SKM-1 treated with dmso at 0.1 percent for 144 hours (cell line): ENCODE measurements around the gene MXRA5.
"Not testable (repeated sequence)": the region's sequence is repeated elsewhere in the genome, so short reads cannot be mapped to it uniquely, and the experiment has no call there.

Source experiments
- DNase-seq: peaks from one replicate; lab custom pipeline; 2025; ENCODE audit not compliant: unreplicated experiment; lab: John Stamatoyannopoulos, UW

Gene MXRA5, protein sequence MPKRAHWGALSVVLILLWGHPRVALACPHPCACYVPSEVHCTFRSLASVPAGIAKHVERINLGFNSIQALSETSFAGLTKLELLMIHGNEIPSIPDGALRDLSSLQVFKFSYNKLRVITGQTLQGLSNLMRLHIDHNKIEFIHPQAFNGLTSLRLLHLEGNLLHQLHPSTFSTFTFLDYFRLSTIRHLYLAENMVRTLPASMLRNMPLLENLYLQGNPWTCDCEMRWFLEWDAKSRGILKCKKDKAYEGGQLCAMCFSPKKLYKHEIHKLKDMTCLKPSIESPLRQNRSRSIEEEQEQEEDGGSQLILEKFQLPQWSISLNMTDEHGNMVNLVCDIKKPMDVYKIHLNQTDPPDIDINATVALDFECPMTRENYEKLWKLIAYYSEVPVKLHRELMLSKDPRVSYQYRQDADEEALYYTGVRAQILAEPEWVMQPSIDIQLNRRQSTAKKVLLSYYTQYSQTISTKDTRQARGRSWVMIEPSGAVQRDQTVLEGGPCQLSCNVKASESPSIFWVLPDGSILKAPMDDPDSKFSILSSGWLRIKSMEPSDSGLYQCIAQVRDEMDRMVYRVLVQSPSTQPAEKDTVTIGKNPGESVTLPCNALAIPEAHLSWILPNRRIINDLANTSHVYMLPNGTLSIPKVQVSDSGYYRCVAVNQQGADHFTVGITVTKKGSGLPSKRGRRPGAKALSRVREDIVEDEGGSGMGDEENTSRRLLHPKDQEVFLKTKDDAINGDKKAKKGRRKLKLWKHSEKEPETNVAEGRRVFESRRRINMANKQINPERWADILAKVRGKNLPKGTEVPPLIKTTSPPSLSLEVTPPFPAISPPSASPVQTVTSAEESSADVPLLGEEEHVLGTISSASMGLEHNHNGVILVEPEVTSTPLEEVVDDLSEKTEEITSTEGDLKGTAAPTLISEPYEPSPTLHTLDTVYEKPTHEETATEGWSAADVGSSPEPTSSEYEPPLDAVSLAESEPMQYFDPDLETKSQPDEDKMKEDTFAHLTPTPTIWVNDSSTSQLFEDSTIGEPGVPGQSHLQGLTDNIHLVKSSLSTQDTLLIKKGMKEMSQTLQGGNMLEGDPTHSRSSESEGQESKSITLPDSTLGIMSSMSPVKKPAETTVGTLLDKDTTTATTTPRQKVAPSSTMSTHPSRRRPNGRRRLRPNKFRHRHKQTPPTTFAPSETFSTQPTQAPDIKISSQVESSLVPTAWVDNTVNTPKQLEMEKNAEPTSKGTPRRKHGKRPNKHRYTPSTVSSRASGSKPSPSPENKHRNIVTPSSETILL (N-terminal part only)

DNA sequence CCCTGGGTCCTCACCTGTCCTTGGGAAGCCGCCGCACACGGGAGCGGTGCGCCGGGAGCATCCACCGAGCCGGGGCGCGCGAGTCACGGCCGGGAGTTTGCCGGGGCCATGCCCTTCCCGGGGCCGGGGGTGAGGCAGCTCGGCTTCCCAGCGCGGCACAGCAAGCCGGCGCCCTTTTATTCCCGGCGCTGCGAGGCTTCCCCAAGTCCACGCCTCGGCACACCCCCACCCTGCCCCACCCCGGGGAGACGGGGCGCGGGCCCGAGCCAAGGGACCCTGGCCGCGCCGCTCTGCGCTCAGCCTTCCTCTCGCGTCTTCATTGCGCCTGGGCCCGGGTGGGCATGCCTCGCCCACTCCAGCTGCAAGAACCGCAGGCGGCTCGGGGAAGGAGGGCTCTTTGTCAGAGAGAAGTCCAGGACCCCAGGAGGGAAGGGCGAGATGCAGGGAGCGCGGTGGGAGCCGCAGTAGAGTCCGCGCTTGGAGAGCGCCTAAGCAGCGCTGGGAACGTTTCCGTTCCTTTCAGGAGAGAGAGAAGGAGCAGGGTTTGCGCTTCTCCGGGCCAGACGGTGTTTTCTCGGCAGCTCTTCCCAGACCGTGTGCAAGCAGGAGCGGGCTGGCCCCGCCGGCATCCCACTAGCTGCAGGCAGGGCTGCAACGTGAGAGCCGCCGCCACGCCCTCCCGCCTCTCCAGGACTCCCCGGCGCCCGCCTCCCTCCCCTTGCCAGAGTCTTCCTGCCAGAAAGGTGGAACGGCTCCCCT lies at the start of gene MXRA5:
TSS of gene MXRA5 (minus strand) at position 152 of the 759 bp plus-strand sequence. CDS start 2,819 bp downstream, outside the sequence.
- DNase-seq, result no peak

DNA sequence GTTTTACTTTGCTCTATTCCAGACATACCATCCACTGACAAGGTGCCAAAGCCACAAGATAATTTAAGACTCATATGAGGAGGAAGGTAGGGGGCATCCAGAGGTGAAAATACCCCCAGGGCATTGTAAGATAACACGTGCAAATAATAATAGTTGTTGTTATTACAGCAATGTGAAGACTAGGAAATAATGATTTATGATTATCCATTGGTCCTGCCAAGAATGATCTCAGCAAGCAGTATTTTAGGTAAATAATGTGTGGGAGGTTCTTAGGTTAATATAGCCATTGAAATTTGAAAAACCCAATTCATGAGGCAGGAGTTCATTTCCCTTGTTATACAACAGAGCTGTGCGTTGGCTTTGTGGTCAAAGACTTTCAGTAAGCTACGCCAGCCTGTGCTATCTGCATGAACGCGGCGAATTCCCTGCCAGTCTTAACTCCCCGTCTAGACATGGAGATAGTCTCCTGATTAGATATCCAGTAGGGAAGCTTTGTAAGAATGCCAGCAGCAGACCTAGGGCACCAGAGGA lies 47.2 kb upstream of the MXRA5 start:
- DNase-seq, result no peak

DNA sequence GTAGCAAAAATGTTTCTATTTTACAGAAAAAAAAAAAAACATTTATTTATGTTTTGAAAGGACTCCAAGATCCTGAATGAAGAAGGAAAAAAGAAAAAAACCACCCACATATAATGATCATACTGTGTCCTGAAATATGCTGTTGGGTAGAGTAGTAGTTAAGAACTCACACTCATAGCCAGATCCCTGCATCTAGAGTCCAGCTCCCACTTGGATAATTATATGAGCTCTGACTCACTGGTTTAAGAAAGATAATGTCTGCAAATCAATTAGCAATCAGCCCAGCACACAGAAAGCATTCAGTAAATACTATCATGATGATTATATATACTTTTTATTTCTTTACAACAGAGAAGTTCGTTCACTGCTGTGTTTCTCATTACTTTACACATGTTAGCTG lies 46.7 kb upstream of the MXRA5 start:
- DNase-seq, result no peak

GRCh38 chrX:3388457-3388856 lies 42.0 kb upstream of the MXRA5 start:
- no peak for DNase-seq

DNA sequence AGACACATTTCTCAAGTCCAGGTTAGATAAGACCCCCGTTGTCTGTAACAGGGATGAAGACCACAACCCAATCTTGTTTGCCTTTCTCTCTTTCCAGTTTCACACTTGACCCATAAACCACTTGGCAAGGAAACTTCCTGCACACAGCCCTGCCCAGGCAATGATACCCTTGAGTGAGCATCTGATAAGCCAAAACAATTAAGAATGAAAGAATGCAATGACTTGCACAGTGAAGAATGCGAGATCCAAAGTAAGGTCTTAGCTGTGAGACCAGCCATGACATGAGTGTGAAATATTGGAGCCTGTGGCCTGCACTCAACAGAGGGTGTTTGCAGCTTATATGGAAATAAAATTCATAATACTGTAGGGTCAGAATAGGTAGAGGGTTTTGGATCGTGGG lies 37.9 kb upstream of the MXRA5 start:
- DNase-seq, result no peak

DNA sequence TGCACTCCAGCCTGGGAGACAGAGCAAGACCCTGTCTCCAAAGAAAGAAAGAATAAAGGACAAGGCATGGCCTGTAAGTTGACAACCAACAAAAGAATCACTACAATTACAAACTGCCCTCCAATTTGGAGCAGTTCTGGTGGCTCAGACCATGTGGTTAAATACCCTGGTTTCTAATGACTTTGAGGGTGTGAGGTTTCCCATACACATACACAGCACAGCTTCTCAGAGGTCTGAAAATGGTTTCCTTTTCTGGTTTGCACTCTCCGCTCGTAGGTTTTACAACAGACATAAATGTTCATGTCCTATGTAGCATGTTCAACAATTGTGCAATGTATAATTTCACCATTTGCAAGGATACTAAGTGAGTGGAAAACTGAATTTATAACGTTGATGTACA lies 34.2 kb upstream of the MXRA5 start:
- no peak for DNase-seq

DNA sequence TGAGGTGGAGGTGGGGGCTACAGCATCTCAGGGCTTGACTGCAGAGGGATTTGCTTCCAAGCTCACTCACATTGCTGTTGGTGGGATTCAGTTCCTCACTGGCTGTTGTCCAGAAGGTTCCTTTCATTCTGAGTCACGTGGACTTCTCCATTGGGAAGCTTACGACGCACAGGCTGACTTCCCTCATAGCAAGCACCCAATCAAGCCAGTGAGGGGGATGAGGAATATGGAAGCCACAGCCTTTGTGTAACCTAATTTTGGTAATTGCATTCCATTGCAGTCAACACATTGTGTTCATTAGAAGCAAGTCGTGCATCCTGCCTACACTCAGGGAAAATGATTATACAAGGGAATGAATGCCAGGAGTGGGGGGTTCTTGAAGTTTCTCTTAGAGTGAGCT lies 32.7 kb upstream of the MXRA5 start:
- no peak for DNase-seq

- DNase-seq, result no peak
These were observed 31.7 kb upstream of the MXRA5 start for GRCh38 chrX:3378156-3378555.

GRCh38 chrX:3377560-3377959 lies 31.1 kb upstream of the MXRA5 start:
- DNase-seq, result no peak

GRCh38 chrX:3375878-3376508 lies 29.5 kb upstream of the MXRA5 start:
- DNase-seq, result not testable (repeated sequence)

DNA sequence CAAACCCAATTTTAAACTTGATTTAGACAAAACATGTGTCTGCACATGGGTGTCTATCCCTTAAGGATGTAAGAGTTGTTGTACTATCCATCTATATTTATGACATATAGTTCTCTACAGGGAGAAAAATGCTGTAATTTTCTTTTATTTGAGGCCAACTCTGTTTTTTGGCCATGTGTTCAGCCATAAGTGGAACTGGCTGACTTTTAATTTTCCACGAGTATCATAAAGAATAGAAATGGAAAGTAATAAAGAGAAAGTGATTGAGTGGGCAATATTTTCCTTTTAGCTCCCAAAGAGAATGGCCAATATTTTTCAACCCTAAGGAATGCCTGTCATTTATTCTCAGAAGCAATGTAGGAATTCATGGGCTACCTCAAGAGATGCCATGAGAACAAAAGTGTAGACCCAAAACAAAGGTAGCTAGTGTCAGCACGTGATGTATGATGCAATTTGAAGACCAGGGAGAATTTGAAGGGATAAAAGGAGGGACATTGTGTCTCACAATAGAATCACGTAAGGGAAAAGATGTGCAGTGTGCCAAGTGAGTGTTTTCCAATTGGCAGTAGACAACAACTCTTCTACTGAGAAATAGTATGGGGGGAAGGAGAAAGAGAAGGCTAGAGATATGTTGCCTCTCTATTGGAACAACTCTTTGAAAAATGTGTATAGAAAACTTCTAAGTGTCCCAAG lies 27.8 kb upstream of the MXRA5 start:
- DNase-seq, result no peak

DNA sequence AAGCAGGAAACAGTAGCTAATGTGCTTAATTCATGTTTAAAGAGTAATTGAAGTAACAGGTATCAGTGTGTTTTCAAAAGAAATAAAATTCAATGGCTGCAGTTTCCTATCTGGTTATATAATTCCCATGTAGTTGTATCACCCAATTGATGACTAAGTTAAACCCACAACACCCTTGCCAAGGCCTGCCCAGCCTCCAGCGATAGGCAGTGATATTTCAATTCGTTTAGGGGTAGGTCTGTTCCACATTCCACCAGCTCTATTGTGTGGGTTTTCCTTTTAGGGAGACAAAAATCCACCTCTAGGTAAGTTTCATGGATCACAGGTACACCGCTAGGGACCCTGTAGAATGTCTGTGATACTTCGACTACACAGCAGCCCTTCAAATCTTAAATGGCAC lies 24.7 kb upstream of the MXRA5 start:
- DNase-seq, result no peak

DNA sequence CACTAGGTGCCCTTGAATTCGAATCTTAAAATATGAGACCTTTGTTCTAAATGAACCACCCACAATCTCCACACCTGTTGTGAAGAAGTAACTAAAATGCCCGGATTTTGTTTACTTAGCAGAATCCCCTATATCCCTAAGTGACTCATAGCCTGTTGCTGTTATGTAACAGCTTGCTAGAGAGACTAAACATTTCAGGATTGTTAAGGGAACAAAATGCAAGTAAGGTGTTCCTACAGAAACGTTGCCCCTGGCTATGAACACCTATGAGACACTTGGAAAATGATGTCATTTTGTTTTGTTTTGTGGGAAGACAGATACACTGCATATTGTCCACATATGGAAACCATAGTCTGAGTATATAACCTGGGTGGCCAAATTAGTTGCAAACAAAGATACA lies 24.2 kb upstream of the MXRA5 start:
- DNase-seq, result no peak

- DNase-seq, result no peak
These were observed 16.5 kb upstream of the MXRA5 start for GRCh38 chrX:3362956-3363355.

DNA sequence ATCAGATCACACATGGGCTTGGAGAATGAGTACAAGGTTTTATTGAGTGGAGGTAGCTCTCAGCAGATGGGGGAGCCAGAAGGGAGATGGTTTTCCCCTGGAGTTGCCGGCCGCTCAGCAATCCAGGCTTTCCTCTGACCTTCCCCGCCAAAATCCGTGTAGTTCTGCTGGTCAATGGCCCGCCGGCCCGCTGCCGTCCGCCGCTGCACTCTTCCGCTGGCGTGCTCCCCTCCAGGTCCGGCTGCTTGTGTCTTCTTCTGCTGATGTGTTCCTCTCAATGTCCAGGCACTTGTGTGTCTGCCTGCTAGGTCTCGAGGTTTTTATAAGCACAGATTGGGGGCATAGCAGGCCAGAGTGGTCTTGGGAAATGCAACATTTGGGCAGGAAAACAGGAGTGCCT lies 14.4 kb upstream of the MXRA5 start:
- no peak for DNase-seq

- not testable (repeated sequence) for DNase-seq
These were observed 6.3 kb upstream of the MXRA5 start for GRCh38 chrX:3352741-3353140.

DNA sequence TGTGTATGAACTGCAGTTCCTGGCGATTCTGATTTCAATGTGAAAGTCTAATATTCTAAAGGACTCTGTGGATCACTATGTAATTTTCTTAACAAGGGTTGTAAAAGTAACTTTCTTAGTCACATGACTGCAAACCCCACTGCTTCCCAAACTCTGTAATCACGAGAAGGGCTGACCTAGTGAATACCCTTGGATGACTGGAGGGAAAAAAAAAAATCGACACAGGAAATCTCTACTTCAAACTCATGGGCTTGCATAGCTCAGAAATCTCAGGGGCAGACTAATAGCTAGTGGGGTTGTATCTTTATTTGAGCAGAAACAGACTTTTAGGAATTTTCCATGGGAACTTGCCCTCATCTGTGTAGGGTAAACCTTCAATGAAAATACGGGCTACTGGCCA lies 4.8 kb upstream of the MXRA5 start:
- no peak for DNase-seq

- no peak for DNase-seq
These were observed 1.7 kb upstream of the MXRA5 start for GRCh38 chrX:3348191-3348590.
